OCI-LY7 (cell line): Measurements from ENCODE around the gene IGF1R. TPM values are rescaled to one million over a fixed set of nuclear protein-coding genes. Genes with fewer than 3 reads are reported as not detected.

Experiments used
- BruUV-seq: library from RNA; stranded (reverse); fragments of 400-500 nt; replicated peaks from 2 replicates; lab custom pipeline; 2021; lab: Mats Ljungman, UMichigan
- CTCF ChIA-PET: fragments of 300-600 bp; sonication (Branson Sonifier 250); formaldehyde crosslinking; loops from one replicate; lab custom pipeline; 2022; ENCODE audit warnings: antibody characterized with exemption; ENCODE audit not compliant: unreplicated experiment; lab: Charles Lee
- POLR2A ChIA-PET: fragments of 300-600 bp; sonication (Branson Sonifier 250); formaldehyde crosslinking; loops from one replicate; lab custom pipeline; 2022; ENCODE audit warnings: antibody characterized with exemption; lab: Charles Lee
- DNase-seq: peaks from one replicate; pipeline ENCODE4 v3.0.0-alpha.2; 2015; ENCODE audit warnings: low spot score
- H2AFZ ChIP-seq: fragments of 200-600 bp; sonication (generic), shearing (Covaris generic); 2 replicates; pipeline ENCODE4 v1.6.1; 2014; ENCODE audit warnings: mild to moderate bottlenecking, antibody characterized with exemption, low read length, moderate library complexity
- H3K27ac ChIP-seq: fragments of 200-600 bp; sonication (generic); 2 replicates; pipeline ENCODE4 v1.5.1; 2014; ENCODE audit warnings: mixed run types, low read depth, mild to moderate bottlenecking, moderate library complexity, low read length, inconsistent platforms; ENCODE audit not compliant: poor library complexity, severe bottlenecking
- H3K36me3 ChIP-seq: fragments of 200-600 bp; sonication (generic); 2 replicates; pipeline ENCODE4 v1.6.1; 2014; ENCODE audit warnings: mild to moderate bottlenecking, antibody characterized with exemption, low read length, moderate library complexity, mixed read lengths; ENCODE audit not compliant: insufficient read depth
- H3K4me1 ChIP-seq: fragments of 200-600 bp; sonication (generic); 2 replicates; pipeline ENCODE4 v1.5.1; 2014; ENCODE audit warnings: mild to moderate bottlenecking, low read length; ENCODE audit not compliant: insufficient read depth, poor library complexity, severe bottlenecking
- H3K4me2 ChIP-seq: fragments of 200-600 bp; sonication (generic); 2 replicates; pipeline ENCODE4 v1.6.1; 2014; ENCODE audit warnings: mild to moderate bottlenecking, low read length
- H3K4me3 ChIP-seq: fragments of 200-600 bp; sonication (generic); 2 replicates; pipeline ENCODE4 v1.5.1; 2014; ENCODE audit warnings: mild to moderate bottlenecking, low read depth, low read length; ENCODE audit not compliant: poor library complexity, severe bottlenecking
- H3K79me2 ChIP-seq: fragments of 200-600 bp; sonication (generic); 2 replicates; pipeline ENCODE4 v1.6.1; 2016; ENCODE audit warnings: low read depth, mild to moderate bottlenecking, low read length, moderate library complexity, mixed read lengths; ENCODE audit not compliant: insufficient read depth
- H3K9me2 ChIP-seq: fragments of 200-600 bp; sonication (generic); 2 replicates; pipeline ENCODE4 v1.6.1; 2016; ENCODE audit warnings: mild to moderate bottlenecking, low read length, mixed read lengths; ENCODE audit not compliant: insufficient read depth
- H3K9me3 ChIP-seq: fragments of 200-600 bp; sonication (generic); 2 replicates; pipeline ENCODE4 v1.6.1; 2014; ENCODE audit warnings: mild to moderate bottlenecking, mixed run types, low read length, mixed read lengths
- H4K20me1 ChIP-seq: fragments of 200-600 bp; sonication (generic); 2 replicates; pipeline ENCODE4 v1.6.1; 2014; ENCODE audit warnings: mild to moderate bottlenecking, antibody characterized with exemption, low read length, moderate library complexity, mixed read lengths; ENCODE audit not compliant: insufficient read depth
- CTCF ChIP-seq: fragments of 200-600 bp; sonication (generic); conservative IDR thresholded peaks from 2 replicates; pipeline ENCODE4 v1.5.1; 2014; ENCODE audit warnings: mild to moderate bottlenecking, antibody characterized with exemption, low read length, moderate library complexity, mixed read lengths
- EZH2phosphoT487 ChIP-seq: fragments of 200-600 bp; sonication (generic); IDR thresholded peaks from 2 replicates; pipeline ENCODE4 v1.6.1; 2018; ENCODE audit warnings: low read depth, borderline replicate concordance, mild to moderate bottlenecking, mixed run types, antibody characterized with exemption, low read length, moderate library complexity, mixed read lengths
- intact Hi-C: fragments of 100-400 bp; cut with micrococcal nuclease; formaldehyde crosslinking; loops from one replicate; pipeline ENCODE4 v1.10.0; 2022; ENCODE audit not compliant: unreplicated experiment
- total RNA-seq, 2 experiments: library from RNA; depleted of rRNA in 1 of 2; stranded (reverse); fragments of >200 nt in 1 of 2; shearing (Covaris generic) in 1 of 2; gene quantifications; 2 replicates each; pipeline ENCODE4 v1.2.3, GENCODE V29; 2014 to 2022

IGF1R gene
- total RNA-seq, 2 experiments from 2014 or later = 26.5 to 29.1 TPM

GRCh38 chr15:98796685-98797357 is 148.5 kb downstream of the IGF1R start:
- no TSS peak for BruUV-seq
- H3K27ac ChIP-seq = no peak overlapping the region
- peaks cover 17% of the 10 kb centered on the region; the same call in 1 of the 2 replicates for H4K20me1 ChIP-seq
- no peak for DNase-seq
- no peak overlapping the region for H3K4me3 ChIP-seq
- no peaks in the 10 kb centered on the region for H3K36me3 ChIP-seq
- no peak for TF ChIP-seq EZH2phosphoT487
- TF ChIP-seq CTCF = no peak
- ChIA-PET CTCF (no interaction called here), POLR2A (no interaction called here)
- no peak overlapping the region for H2AFZ ChIP-seq
- H3K79me2 ChIP-seq = no peaks in the 10 kb centered on the region
- H3K4me1 ChIP-seq = no peaks in the 10 kb centered on the region
- intact Hi-C loops = no loop called here
- no peaks in the 10 kb centered on the region for H3K9me3 ChIP-seq
- no peak overlapping the region for H3K4me2 ChIP-seq
- H3K9me2 ChIP-seq = no peaks in the 10 kb centered on the region

DNA sequence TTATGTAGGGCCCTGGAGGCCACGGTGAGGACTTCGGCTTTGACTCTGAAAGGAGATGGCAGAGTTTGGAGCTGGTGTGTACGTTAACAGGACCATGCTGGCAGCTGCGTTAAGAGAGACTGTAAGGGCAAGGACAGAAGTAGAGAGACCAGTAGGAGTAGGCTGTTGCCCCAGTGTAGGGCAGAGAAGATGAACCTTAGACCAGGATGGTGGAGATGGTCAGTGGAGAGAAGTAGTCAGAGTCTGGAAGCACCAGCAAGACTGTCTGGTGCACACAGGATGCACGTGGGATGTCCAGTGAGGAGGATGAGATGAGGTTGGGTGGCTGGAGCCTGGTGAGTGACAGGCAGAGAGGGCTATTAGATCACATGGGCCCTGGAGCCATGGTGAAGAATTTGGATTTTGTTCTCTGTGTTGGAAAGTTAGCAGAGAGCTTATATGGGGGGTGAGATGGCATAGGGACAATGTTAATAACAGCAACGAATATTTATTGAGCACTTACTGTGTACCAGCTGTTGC is 150.1 kb downstream of the IGF1R start:
- no peak overlapping the region for H3K4me2 ChIP-seq
- BruUV-seq = no TSS peak
- POLR2A ChIA-PET = interaction anchor here (1.4 to 1.5 kb wide), 2 partner anchors 9 to 24 kb away, joined by 3 to 4 read pairs; no protein-coding TSS in a partner anchor

More for the DNA sequence above, 150.1 kb downstream of the IGF1R start:
- no peak for DNase-seq
- no peaks in the 10 kb centered on the region for H3K9me2 ChIP-seq
- no peak overlapping the region for H3K27ac ChIP-seq
- no peak overlapping the region for H2AFZ ChIP-seq
- intact Hi-C loops = no loop called here
- H3K36me3 ChIP-seq = no peaks in the 10 kb centered on the region
- H3K4me3 ChIP-seq = no peak overlapping the region
- no peaks in the 10 kb centered on the region for H3K4me1 ChIP-seq
- no peaks in the 10 kb centered on the region for H3K79me2 ChIP-seq
- TF ChIP-seq EZH2phosphoT487 (no peak), CTCF (no peak)
- peaks cover 6% of the 10 kb centered on the region; the same call in 1 of the 2 replicates for H4K20me1 ChIP-seq
- H3K9me3 ChIP-seq = no peaks in the 10 kb centered on the region
- CTCF ChIA-PET = interaction anchor here (0.6 kb wide), 1 partner anchor 182 kb away, joined by 4 read pairs; no protein-coding TSS in a partner anchor
